ACC112 (cell line): Measurements from ENCODE around the gene IFT74.

Source experiments
- H2AFZ ChIP-seq: fragments of 200-600 bp; sonication (generic); one replicate; pipeline ENCODE4 v1.6.0; 2017; ENCODE audit warnings: antibody characterized with exemption, low read length; ENCODE audit not compliant: unreplicated experiment
- H3K27ac ChIP-seq: fragments of 200-600 bp; sonication (generic); 2 replicates; pipeline ENCODE4 v1.5.1; 2014; ENCODE audit warnings: low read depth, mild to moderate bottlenecking, antibody characterized with exemption, low read length, moderate library complexity
- H3K27me3 ChIP-seq: fragments of 200-600 bp; sonication (generic); 2 replicates; pipeline ENCODE4 v1.6.1; 2014; ENCODE audit warnings: mild to moderate bottlenecking, antibody characterized with exemption, low read length, moderate library complexity, mixed read lengths; ENCODE audit not compliant: insufficient read depth
- H3K36me3 ChIP-seq: fragments of 200-600 bp; sonication (generic); 2 replicates; pipeline ENCODE4 v1.6.1; 2016; ENCODE audit warnings: mild to moderate bottlenecking, antibody characterized with exemption, low read length, moderate library complexity, mixed read lengths; ENCODE audit not compliant: insufficient read depth
- H3K4me1 ChIP-seq: fragments of 200-600 bp; sonication (generic); one replicate; pipeline ENCODE4 v1.6.1; 2016; ENCODE audit warnings: low read length, mixed read lengths; ENCODE audit not compliant: insufficient read depth, unreplicated experiment, control insufficient read depth
- H3K4me3 ChIP-seq: fragments of 200-600 bp; sonication (generic); 2 replicates; pipeline ENCODE4 v1.5.1; 2014; ENCODE audit warnings: mild to moderate bottlenecking, low read depth, low read length
- H3K79me2 ChIP-seq: fragments of 200-600 bp; sonication (generic); one replicate; pipeline ENCODE4 v1.6.0; 2016; ENCODE audit warnings: low read length; ENCODE audit not compliant: control insufficient read depth, unreplicated experiment, insufficient read depth

IFT74 gene

GRCh38 chr9:26955921-26956859, at the start of gene IFT74:
TSS of gene IFT74 (plus strand) at chr9:26956412. CDS start at chr9:26961968, 5,556 bp downstream.
- Histone ChIP-seq H3K4me1 (peaks cover 17% of the 10 kb centered on the region), H3K36me3 (no peaks in the 10 kb centered on the region), H3K79me2 (peaks cover 21% of the 10 kb centered on the region), H3K4me3 (peak within 1 kb of the TSS; percentile 83), H3K27ac (peak within 1 kb of the TSS; percentile 76), H3K27me3 (no peaks in the 10 kb centered on the region), H2AFZ (peak within 1 kb of the TSS; percentile 89)

GRCh38 chr9:26913138-26913668, 43.0 kb upstream of the IFT74 start:
- Histone ChIP-seq H3K27me3 (no peaks in the 10 kb centered on the region), H3K27ac (no peak overlapping the region), H3K4me3 (no peak overlapping the region), H3K79me2 (peaks cover 2% of the 10 kb centered on the region), H3K36me3 (peaks cover 36% of the 10 kb centered on the region), H2AFZ (no peak overlapping the region), H3K4me1 (no peaks in the 10 kb centered on the region)

- Histone ChIP-seq H3K27ac (no peak overlapping the region), H3K4me1 (no peaks in the 10 kb centered on the region), H3K27me3 (no peaks in the 10 kb centered on the region), H2AFZ (no peak overlapping the region), H3K36me3 (peaks cover 57% of the 10 kb centered on the region), H3K4me3 (no peak overlapping the region), H3K79me2 (no peaks in the 10 kb centered on the region)
Measured at GRCh38 chr9:26919698-26920097, 36.5 kb upstream of the IFT74 start.

- Histone ChIP-seq H3K4me3 (no peak overlapping the region), H3K4me1 (no peaks in the 10 kb centered on the region), H3K27me3 (no peaks in the 10 kb centered on the region), H3K36me3 (peaks cover 61% of the 10 kb centered on the region), H3K27ac (no peak overlapping the region), H3K79me2 (peaks cover 6% of the 10 kb centered on the region), H2AFZ (no peak overlapping the region)
Measured at GRCh38 chr9:26925609-26926008, 30.6 kb upstream of the IFT74 start.

GRCh38 chr9:26928902-26929495, 27.2 kb upstream of the IFT74 start:
- Histone ChIP-seq H3K4me1 (no peaks in the 10 kb centered on the region), H3K79me2 (peaks cover 14% of the 10 kb centered on the region), H3K4me3 (no peak overlapping the region), H3K27ac (no peak overlapping the region), H3K27me3 (no peaks in the 10 kb centered on the region), H3K36me3 (peaks cover 36% of the 10 kb centered on the region), H2AFZ (no peak overlapping the region)

GRCh38 chr9:26935847-26936246, 20.4 kb upstream of the IFT74 start:
- H3K36me3 ChIP-seq, result peaks cover 8% of the 10 kb centered on the region
- H3K4me3 ChIP-seq, result no peak overlapping the region
- H2AFZ ChIP-seq, result no peak overlapping the region
- no peak overlapping the region for H3K27ac ChIP-seq
- no peaks in the 10 kb centered on the region for H3K27me3 ChIP-seq
- peaks cover 14% of the 10 kb centered on the region for H3K4me1 ChIP-seq
- peaks cover 63% of the 10 kb centered on the region for H3K79me2 ChIP-seq

- H2AFZ ChIP-seq, result no peak overlapping the region
- H3K27ac ChIP-seq, result no peak overlapping the region
- H3K4me3 ChIP-seq, result no peak overlapping the region
- peaks cover 76% of the 10 kb centered on the region for H3K79me2 ChIP-seq
- H3K36me3 ChIP-seq, result peaks cover 8% of the 10 kb centered on the region
- H3K27me3 ChIP-seq, result no peaks in the 10 kb centered on the region
- H3K4me1 ChIP-seq, result peaks cover 15% of the 10 kb centered on the region
Measured at GRCh38 chr9:26937816-26938371, 18.3 kb upstream of the IFT74 start.

GRCh38 chr9:26939955-26940711, 16.1 kb upstream of the IFT74 start:
- Histone ChIP-seq H3K4me3 (no peak overlapping the region), H3K27me3 (no peaks in the 10 kb centered on the region), H2AFZ (no peak overlapping the region), H3K4me1 (peaks cover 23% of the 10 kb centered on the region), H3K36me3 (peaks cover 12% of the 10 kb centered on the region), H3K27ac (no peak overlapping the region), H3K79me2 (peaks cover 95% of the 10 kb centered on the region)

- Histone ChIP-seq H3K27ac (no peak overlapping the region), H2AFZ (no peak overlapping the region), H3K4me1 (peaks cover 29% of the 10 kb centered on the region), H3K27me3 (no peaks in the 10 kb centered on the region), H3K4me3 (no peak overlapping the region), H3K79me2 (peaks cover 97% of the 10 kb centered on the region), H3K36me3 (peaks cover 12% of the 10 kb centered on the region)
Measured at GRCh38 chr9:26940779-26941178, 15.4 kb upstream of the IFT74 start.

- Histone ChIP-seq H2AFZ (no peak overlapping the region), H3K79me2 (peaks cover 62% of the 10 kb centered on the region), H3K36me3 (peaks cover 4% of the 10 kb centered on the region; the same call in 1 of the 2 replicates), H3K4me3 (peak overlapping the region; percentile 86), H3K4me1 (peaks cover 24% of the 10 kb centered on the region), H3K27me3 (no peaks in the 10 kb centered on the region), H3K27ac (peak overlapping the region; percentile 94; the same call in 1 of the 2 replicates)
Measured at GRCh38 chr9:26945591-26945990, 10.6 kb upstream of the IFT74 start.
